ENCODE measurements around the gene SNAP47. TPM values are rescaled to one million over a fixed set of nuclear protein-coding genes. Genes with fewer than 3 reads are reported as not detected.

SNAP47 gene
- total RNA-seq, 2 experiments from 2014 or later, result 25.3 to 25.5 TPM

GRCh38 chr1:227815468-227816409 is 80.5 kb downstream of the SNAP47 start, which contains the start of gene PRSS38:
Gene PRSS38, plus strand, starts transcription at chr1:227815675. Its CDS starts 42 bp downstream, at chr1:227815717.
- intact Hi-C loops (cut with micrococcal nuclease), result no loop called here
- no peak within 1 kb of the TSS for H3K27ac Mint-ChIP-seq
- no peaks in the 10 kb centered on the region for H3K27me3 Mint-ChIP-seq
- no peak for TF ChIP-seq CTCF (IDR thresholded peaks at IDR 0.05)
- ATAC-seq (no peak), DNase-seq (no peak)
- CTCF ChIA-PET, result no interaction called here
- POLR2A ChIA-PET, result no interaction called here
- H3K36me3 Mint-ChIP-seq (ENCODE audit: low read depth), result peaks cover 5% of the 10 kb centered on the region
- H3K4me1 Mint-ChIP-seq (ENCODE audit: low read depth), result no peaks in the 10 kb centered on the region
- peaks cover 17% of the 10 kb centered on the region for H3K9me3 Mint-ChIP-seq
- H3K4me3 Mint-ChIP-seq, result no peak within 1 kb of the TSS

GRCh38 chr1:227816750-227817446 is 81.7 kb downstream of the SNAP47 start:
- DNase-seq (no peak), ATAC-seq (no peak)
- Mint-ChIP-seq H3K9me3 (peaks cover 24% of the 10 kb centered on the region), H3K4me3 (no peak overlapping the region), H3K27me3 (no peaks in the 10 kb centered on the region), H3K27ac (no peak overlapping the region), H3K36me3 (ENCODE audit: low read depth) (peaks cover 5% of the 10 kb centered on the region), H3K4me1 (ENCODE audit: low read depth) (no peaks in the 10 kb centered on the region)
- TF ChIP-seq CTCF (IDR thresholded peaks at IDR 0.05), result no peak
- CTCF ChIA-PET, result interaction anchor here (1.5 kb wide), 1 partner anchor 86 kb away, joined by 4 read pairs; no protein-coding TSS in a partner anchor
- intact Hi-C loops (cut with micrococcal nuclease), result no loop called here
- POLR2A ChIA-PET, result interaction anchor here (0.5 kb wide), 1 partner anchor 1082 kb away, joined by 3 read pairs; no protein-coding TSS in a partner anchor

- no peaks in the 10 kb centered on the region for H3K36me3 Mint-ChIP-seq (ENCODE audit: low read depth)
- H3K27ac Mint-ChIP-seq, result no peak overlapping the region
- peaks cover 13% of the 10 kb centered on the region for H3K4me1 Mint-ChIP-seq (ENCODE audit: low read depth)
- H3K9me3 Mint-ChIP-seq, result peaks cover 16% of the 10 kb centered on the region
- intact Hi-C loops (cut with micrococcal nuclease), result no loop called here
- TF ChIP-seq CTCF (IDR thresholded peaks at IDR 0.05), result no peak
- ChIA-PET CTCF (no interaction called here), POLR2A (no interaction called here)
- DNase-seq, result no peak
- ATAC-seq, result no peak
- H3K27me3 Mint-ChIP-seq, result no peaks in the 10 kb centered on the region
- no peak overlapping the region for H3K4me3 Mint-ChIP-seq
Observed at GRCh38 chr1:227823537-227823936, 88.3 kb downstream of the SNAP47 start.

GRCh38 chr1:227824204-227824603 is 89.0 kb downstream of the SNAP47 start:
- intact Hi-C loops (cut with micrococcal nuclease), result no loop called here
- no peak for TF ChIP-seq CTCF (IDR thresholded peaks at IDR 0.05)
- CTCF ChIA-PET, result no interaction called here
- Mint-ChIP-seq H3K36me3 (ENCODE audit: low read depth) (no peaks in the 10 kb centered on the region), H3K9me3 (peaks cover 20% of the 10 kb centered on the region), H3K27me3 (no peaks in the 10 kb centered on the region), H3K4me3 (no peak overlapping the region), H3K27ac (no peak overlapping the region), H3K4me1 (ENCODE audit: low read depth) (peaks cover 15% of the 10 kb centered on the region)
- POLR2A ChIA-PET, result no interaction called here
- DNase-seq (no peak), ATAC-seq (no peak)

- ChIA-PET POLR2A (no interaction called here), CTCF (no interaction called here)
- no peak for DNase-seq
- intact Hi-C loops (cut with micrococcal nuclease), result no loop called here
- ATAC-seq, result no peak
- no peaks in the 10 kb centered on the region for H3K27me3 Mint-ChIP-seq
- peaks cover 15% of the 10 kb centered on the region for H3K4me1 Mint-ChIP-seq (ENCODE audit: low read depth)
- peaks cover 9% of the 10 kb centered on the region for H3K9me3 Mint-ChIP-seq
- no peak overlapping the region for H3K4me3 Mint-ChIP-seq
- H3K27ac Mint-ChIP-seq, result no peak overlapping the region
- H3K36me3 Mint-ChIP-seq (ENCODE audit: low read depth), result no peaks in the 10 kb centered on the region
- TF ChIP-seq CTCF (IDR thresholded peaks at IDR 0.05), result no peak
Observed at GRCh38 chr1:227828786-227829185, 93.6 kb downstream of the SNAP47 start.

All from activated CD8-positive, alpha-beta T cell treated with anti-CD3 and anti-CD28 coated beads for 36 hours (primary cell).